GM12875 (cell line): ENCODE data around the gene GALK1.
A peak's percentile ranks its signal among the peaks of the same experiment; 100 is the strongest.

Source experiments
- H3K4me3 ChIP-seq: one replicate; pipeline ENCODE4 v1.5.1; 2011; ENCODE audit warnings: low read depth, low read length, control low read depth
- TF ChIP-seq, protein P1 (sequence below): IDR thresholded peaks from 2 replicates; pipeline ENCODE4 v1.5.1; 2011; ENCODE audit warnings: low read depth, mild to moderate bottlenecking, control low read depth, inconsistent platforms, low read length, moderate library complexity, borderline replicate concordance; ENCODE audit not compliant: insufficient read depth

The GALK1 gene

GRCh38 chr17:75771334-75772281 lies 6.6 kb upstream of the GALK1 start:
- no peak overlapping the region for H3K4me3 ChIP-seq
- TF ChIP-seq, protein P1, sequence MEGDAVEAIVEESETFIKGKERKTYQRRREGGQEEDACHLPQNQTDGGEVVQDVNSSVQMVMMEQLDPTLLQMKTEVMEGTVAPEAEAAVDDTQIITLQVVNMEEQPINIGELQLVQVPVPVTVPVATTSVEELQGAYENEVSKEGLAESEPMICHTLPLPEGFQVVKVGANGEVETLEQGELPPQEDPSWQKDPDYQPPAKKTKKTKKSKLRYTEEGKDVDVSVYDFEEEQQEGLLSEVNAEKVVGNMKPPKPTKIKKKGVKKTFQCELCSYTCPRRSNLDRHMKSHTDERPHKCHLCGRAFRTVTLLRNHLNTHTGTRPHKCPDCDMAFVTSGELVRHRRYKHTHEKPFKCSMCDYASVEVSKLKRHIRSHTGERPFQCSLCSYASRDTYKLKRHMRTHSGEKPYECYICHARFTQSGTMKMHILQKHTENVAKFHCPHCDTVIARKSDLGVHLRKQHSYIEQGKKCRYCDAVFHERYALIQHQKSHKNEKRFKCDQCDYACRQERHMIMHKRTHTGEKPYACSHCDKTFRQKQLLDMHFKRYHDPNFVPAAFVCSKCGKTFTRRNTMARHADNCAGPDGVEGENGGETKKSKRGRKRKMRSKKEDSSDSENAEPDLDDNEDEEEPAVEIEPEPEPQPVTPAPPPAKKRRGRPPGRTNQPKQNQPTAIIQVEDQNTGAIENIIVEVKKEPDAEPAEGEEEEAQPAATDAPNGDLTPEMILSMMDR = no peak

- H3K4me3 ChIP-seq = no peak overlapping the region
- TF ChIP-seq, protein P1 = no peak
Observed at GRCh38 chr17:75769536-75769935, 4.5 kb upstream of the GALK1 start.

DNA sequence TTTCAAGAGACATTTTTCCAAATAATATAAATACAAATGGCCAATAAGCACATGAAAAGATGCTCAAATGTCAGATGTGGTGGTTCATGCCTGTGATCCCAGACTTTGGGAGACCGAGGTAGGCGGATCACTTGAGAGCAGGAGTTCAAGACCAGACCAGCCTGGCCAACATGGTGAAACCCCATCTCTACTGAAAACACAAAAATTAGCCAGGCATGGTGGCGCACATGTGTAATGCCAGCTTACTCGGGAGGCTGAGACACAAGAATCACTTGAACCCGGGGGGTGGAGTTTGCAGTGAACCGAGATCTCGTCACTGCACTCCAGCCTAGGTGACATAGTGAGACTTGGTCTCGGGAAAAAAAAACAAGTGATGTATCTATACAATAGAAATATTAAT lies 2.9 kb upstream of the GALK1 start:
- TF ChIP-seq, protein P1 = no peak
- H3K4me3 ChIP-seq = no peak overlapping the region

DNA sequence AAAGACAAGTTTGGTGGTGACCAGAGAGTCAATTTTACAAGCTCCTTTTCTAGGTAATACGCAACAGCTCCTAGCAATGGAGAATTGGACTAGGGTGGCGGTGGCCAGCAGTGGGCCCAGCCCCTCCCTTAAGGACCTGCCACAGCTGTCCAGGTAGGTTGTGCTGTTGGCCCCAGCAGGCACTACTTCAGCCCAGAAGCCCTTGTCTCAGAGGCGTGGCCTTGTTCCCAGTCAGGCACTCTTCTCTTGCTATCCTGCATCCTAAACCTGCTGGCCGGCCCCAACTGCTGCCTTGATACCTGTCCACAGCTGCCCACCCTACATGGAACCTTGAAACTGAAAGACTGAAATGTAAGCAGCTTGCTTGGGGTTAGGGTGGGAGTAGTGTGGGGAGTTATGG lies 989 bp upstream of the GALK1 start:
- TF ChIP-seq, protein P1 = no peak
- no peak overlapping the region for H3K4me3 ChIP-seq

DNA sequence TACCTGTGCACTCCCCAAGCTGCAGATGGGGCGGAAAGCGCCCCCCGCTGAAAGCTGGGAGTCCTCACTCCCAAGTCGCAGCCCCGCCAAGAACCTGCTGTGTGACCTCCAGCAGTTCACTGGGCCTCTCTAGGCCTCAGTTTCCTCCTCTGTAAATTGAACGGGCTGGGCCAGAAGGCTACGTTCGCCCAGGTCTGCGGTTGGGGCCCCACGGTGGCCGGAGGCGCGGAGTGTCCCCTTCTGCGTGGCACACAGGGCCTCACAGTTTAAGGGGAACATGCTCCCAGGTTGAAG lies 628 bp downstream of the GALK1 start:
- H3K4me3 ChIP-seq = peak overlapping the region; percentile 66
- TF ChIP-seq, protein P1 = no peak

DNA sequence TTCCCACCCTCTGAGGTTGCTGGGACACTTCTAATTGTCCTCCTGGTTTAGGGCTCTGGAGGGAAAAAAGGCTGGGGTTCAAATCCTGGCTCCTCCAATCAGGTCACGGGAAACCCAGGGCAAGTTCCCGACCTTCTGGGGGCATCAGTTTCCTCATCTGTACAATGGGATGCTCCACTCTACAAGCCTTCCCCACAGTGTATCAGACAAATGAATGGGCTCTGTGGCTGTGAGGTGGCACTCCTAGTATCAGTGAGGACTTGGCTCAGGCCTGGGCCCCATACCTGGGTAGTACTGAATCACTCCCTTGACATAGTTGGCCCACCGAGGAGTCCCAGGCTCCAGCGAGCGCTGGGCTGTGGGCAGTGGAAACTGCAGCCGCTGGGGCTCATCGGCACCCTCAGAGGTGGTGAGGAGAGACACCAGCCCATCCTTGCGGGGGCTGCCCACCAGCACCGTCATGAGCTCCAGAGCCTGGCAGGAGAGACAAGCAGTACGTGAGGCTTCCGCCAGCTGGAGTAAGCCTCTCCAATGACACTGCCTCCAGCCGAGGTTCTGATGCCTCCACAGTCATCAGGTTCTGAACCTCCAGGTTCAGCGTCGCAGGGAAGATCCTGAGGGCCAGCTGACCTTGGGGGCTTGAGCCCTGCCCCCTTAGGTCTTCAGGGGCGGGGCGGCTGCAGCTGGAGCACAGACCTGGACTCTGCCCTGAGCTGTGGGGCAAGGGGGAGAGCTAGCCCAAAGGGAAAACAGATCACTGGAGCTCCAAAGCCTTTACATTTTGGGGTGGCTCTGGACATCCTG lies 1.2 kb downstream of the GALK1 start:
- TF ChIP-seq, protein P1 = no peak
- H3K4me3 ChIP-seq = peak overlapping the region; percentile 66

- TF ChIP-seq, protein P1 = no peak
- no peak overlapping the region for H3K4me3 ChIP-seq
Observed at GRCh38 chr17:75763269-75763607, 1.8 kb downstream of the GALK1 start.
